ENCODE measurements around the gene WDFY2. TPM values are rescaled to one million over a fixed set of nuclear protein-coding genes. Genes with fewer than 3 reads are reported as not detected.

Gene WDFY2
- total and polyA plus RNA-seq, 10 of the 15 experiments (the other 5 are each of a cell fraction or from before 2014, with no cell fraction given), result 2.1 to 13.0 (median 8.1) TPM

GRCh38 chr13:51764184-51765141 is 180.2 kb downstream of the WDFY2 start:
- FAIRE-seq (peak; percentile 88), DNase-seq (ENCODE audit: low read depth, low spot score) (peak; percentile 65), ATAC-seq (peak; percentile 90)
- H3K79me2 ChIP-seq (ENCODE audit: control insufficient read depth, insufficient read depth, low read length), result no peaks in the 10 kb centered on the region
- no peaks in the 10 kb centered on the region for H3K27me3 ChIP-seq (replicated peaks in 1 of 2; ENCODE audit: control insufficient read depth in 2 of 2, insufficient read depth in 2 of 2, low read length in 1 of 2)
- H3K27ac ChIP-seq (ENCODE audit: control insufficient read depth, insufficient read depth), result peak overlapping the region; percentile 87
- peak overlapping the region; percentile 62 for H3K9ac ChIP-seq (ENCODE audit: control insufficient read depth, insufficient read depth, low read length)
- peaks cover 21% of the 10 kb centered on the region for H3K4me1 ChIP-seq (ENCODE audit: control insufficient read depth, insufficient read depth, low read length)
- H3K4me2 ChIP-seq (ENCODE audit: control insufficient read depth, insufficient read depth), result peak overlapping the region; percentile 86
- H4K20me1 ChIP-seq (ENCODE audit: control insufficient read depth, insufficient read depth), result no peaks in the 10 kb centered on the region
- 12% methylated on average over 12 of the region's 12 CpGs for WGBS (ENCODE audit: insufficient coverage, insufficient replicate concordance, low lambda C conversion rate, missing lambda C conversion rate)
- ChIA-PET SMC1A (ENCODE audit: uncharacterized antibody, unreplicated experiment) (interaction anchor here (0.8 to 4.4 kb wide), 34 partner anchors 15 to 318 kb away, joined by 3 to 24 read pairs (median 4); partner anchors contain the start of gene INTS6), POLR2A (interaction anchor here (0.6 to 2.0 kb wide), 10 partner anchors 16 to 478 kb away, joined by 3 to 9 read pairs (median 5); partner anchors contain the start of gene INTS6), RAD21 (ENCODE audit: unreplicated experiment) (interaction anchor here (0.7 to 3.8 kb wide), 24 partner anchors 14 to 433 kb away, joined by 3 to 29 read pairs (median 4); partner anchors contain the start of gene INTS6), CTCF (interaction anchor here (0.6 to 2.7 kb wide), 19 partner anchors 11 to 478 kb away, joined by 3 to 15 read pairs (median 5); partner anchors contain the start of gene INTS6)
- peak overlapping the region; percentile 83 for H2AFZ ChIP-seq (ENCODE audit: control insufficient read depth, low read depth, low read length)
- peak overlapping the region; percentile 49 for H3K4me3 ChIP-seq
- intact Hi-C loops (cut with micrococcal nuclease; ENCODE audit: unreplicated experiment), result loop anchor here (1.0 kb wide), 2 partner anchors 180 to 311 kb away; partner anchors contain the start of genes INTS6 and WDFY2
- no peaks in the 10 kb centered on the region for H3K9me3 ChIP-seq (replicated peaks; ENCODE audit: control insufficient read depth, insufficient read depth, low read length)
- in situ Hi-C loops (cut with MboI), result no loop called here
- no TSS peak for BruUV-seq (replicated peaks)
- 0 out of 4 replicates have a peak, but pooled peaks cover 0 to 2% of the 10 kb centered on the region in 2 experiments for H3K36me3 ChIP-seq (ENCODE audit: control insufficient read depth in 2 of 2, insufficient read depth in 2 of 2, low read length in 1 of 2)
- TF ChIP-seq POLR2AphosphoS5 (IDR thresholded peaks at IDR 0.05; ENCODE audit: low read length) (peak; percentile 78), NFYB (IDR thresholded peaks at IDR 0.05; ENCODE audit: insufficient read depth, low read depth, low read length) (no peak), MEF2A (IDR thresholded peaks at IDR 0.05; ENCODE audit: insufficient read depth, low read depth, low read length) (0 out of 2 replicates have a peak, but pooled peaks have one; percentile 54), SIX5 (IDR thresholded peaks at IDR 0.05; ENCODE audit: low read depth, low read length, severe bottlenecking) (no peak), EGR1 (IDR thresholded peaks at IDR 0.05; ENCODE audit: borderline replicate concordance in 1 of 2, low read depth in 2 of 2, low read length in 2 of 2) (no peak), CHD4 (IDR thresholded peaks at IDR 0.05) (no peak), SKIL (IDR thresholded peaks at IDR 0.05; ENCODE audit: low read depth, poor library complexity, severe bottlenecking) (no peak), STAT3 (IDR thresholded peaks at IDR 0.05; ENCODE audit: low read depth, low read length) (no peak), FOXK2 (IDR thresholded peaks at IDR 0.05) (no peak), KAT2A (conservative IDR thresholded peaks at IDR 0.05; ENCODE audit: control insufficient read depth, low read depth, low read length) (no peak), ATF7 (IDR thresholded peaks at IDR 0.05; ENCODE audit: low read depth) (peak; percentile 25; the same call in 1 of the 2 replicates), ZNF592 (IDR thresholded peaks at IDR 0.05) (no peak), NBN (IDR thresholded peaks at IDR 0.05) (0 out of 2 replicates have a peak, but pooled peaks have one; percentile 58), GABPA (IDR thresholded peaks at IDR 0.05; ENCODE audit: low read depth) (no peak), STAT1 (conservative IDR thresholded peaks at IDR 0.05) (no peak), YBX1 (IDR thresholded peaks at IDR 0.05) (no peak), SMAD1 (IDR thresholded peaks at IDR 0.05; ENCODE audit: low read depth, partially characterized antibody) (no peak)

Measured in GM12878 (cell line).